ENCODE results near the gene MRPL10.

DNA sequence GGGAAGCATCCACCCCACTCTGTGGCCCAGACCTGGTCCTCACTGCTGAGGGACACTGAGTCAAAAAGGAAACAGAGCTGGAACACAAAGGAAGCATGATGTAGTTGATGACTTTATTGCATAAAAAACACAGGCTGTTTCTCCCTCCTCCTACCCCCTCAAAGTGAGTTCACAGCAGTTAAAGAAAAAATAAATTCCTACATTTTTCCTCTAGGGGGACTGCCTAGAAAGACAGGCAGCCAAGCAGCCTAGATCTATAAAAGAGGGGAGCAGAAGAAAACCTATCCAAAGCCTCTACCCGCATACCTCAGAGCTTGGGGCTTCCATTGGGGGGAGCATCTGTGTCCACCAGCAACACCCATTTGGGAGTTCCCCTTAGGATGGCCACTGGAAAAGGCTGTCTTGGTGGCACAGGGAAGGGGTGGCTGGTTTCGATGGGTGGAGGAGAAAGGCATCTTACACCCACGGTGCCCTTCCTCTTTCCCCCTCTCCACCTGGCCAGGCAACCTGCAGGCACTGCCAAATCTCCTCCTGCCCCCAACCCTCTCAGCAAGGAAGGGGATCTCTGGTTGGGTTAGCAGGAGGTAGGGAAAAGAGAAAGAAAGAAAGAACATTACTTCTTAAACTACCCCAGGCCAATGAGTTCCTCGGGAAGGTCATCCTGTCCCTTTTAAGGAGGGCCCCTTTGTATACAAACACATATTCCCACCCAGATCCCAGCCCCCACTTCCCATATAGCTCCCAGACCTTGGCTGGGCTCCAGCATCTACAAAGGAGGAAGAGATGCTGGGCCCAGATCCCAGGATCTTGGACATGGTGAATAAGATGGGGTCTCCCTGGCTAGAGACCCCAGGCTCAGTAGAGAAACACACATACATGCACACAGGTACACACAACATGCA is 13.7 kb upstream of the MRPL10 start:
- TF ChIP-seq CTCF (IDR thresholded peaks at IDR 0.05; ENCODE audit: insufficient read depth, low read length, poor library complexity, severe bottlenecking) = no peak
- no peak for TF ChIP-seq EZH2phosphoT487 (conservative IDR thresholded peaks at IDR 0.05; ENCODE audit: low read length)

All from SU-DHL-6 (cell line).